HEK293 (cell line): Measurements from ENCODE around the gene SETD1B.
A peak's percentile ranks its signal among the peaks of the same experiment; 100 is the strongest.

Experiments used
- KLF8 ChIP-seq: fragments of 450-650 bp; formaldehyde crosslinking; IDR thresholded peaks from 2 replicates; pipeline ENCODE4 v1.5.1; 2016; ENCODE audit warnings: missing biosample characterization, missing genetic modification characterization
- MYNN ChIP-seq: fragments of 450-650 bp; formaldehyde crosslinking; IDR thresholded peaks from 2 replicates; pipeline ENCODE4 v1.5.1; 2016; ENCODE audit warnings: missing biosample characterization, missing genetic modification characterization, borderline replicate concordance
- RBAK ChIP-seq: fragments of 450-650 bp; formaldehyde crosslinking; IDR thresholded peaks from 2 replicates; pipeline ENCODE4 v1.5.1; 2016; ENCODE audit warnings: missing biosample characterization, missing genetic modification characterization
- SP7 ChIP-seq: fragments of 450-650 bp; formaldehyde crosslinking; IDR thresholded peaks from 2 replicates; pipeline ENCODE4 v1.5.1; 2016; ENCODE audit warnings: missing biosample characterization, missing genetic modification characterization
- ZFHX2 ChIP-seq: fragments of 450-650 bp; formaldehyde crosslinking; conservative IDR thresholded peaks from 2 replicates; pipeline ENCODE4 v1.5.1; 2016; ENCODE audit warnings: missing biosample characterization, missing genetic modification characterization
- ZNF175 ChIP-seq: fragments of 450-650 bp; formaldehyde crosslinking; IDR thresholded peaks from 2 replicates; pipeline ENCODE4 v1.5.1; 2016; ENCODE audit warnings: missing biosample characterization, missing genetic modification characterization
- ZNF214 ChIP-seq: fragments of 450-650 bp; formaldehyde crosslinking; IDR thresholded peaks from 2 replicates; pipeline ENCODE4 v1.5.1; 2017; ENCODE audit warnings: missing biosample characterization, mild to moderate bottlenecking, missing genetic modification characterization, borderline replicate concordance
- ZNF239 ChIP-seq: fragments of 450-650 bp; formaldehyde crosslinking; IDR thresholded peaks from 2 replicates; pipeline ENCODE4 v1.5.1; 2016; ENCODE audit warnings: missing biosample characterization, missing genetic modification characterization
- ZNF311 ChIP-seq: fragments of 450-650 bp; formaldehyde crosslinking; IDR thresholded peaks from 2 replicates; pipeline ENCODE4 v1.5.1; 2017; ENCODE audit warnings: missing biosample characterization, missing genetic modification characterization, borderline replicate concordance
- ZNF394 ChIP-seq: fragments of 450-650 bp; formaldehyde crosslinking; IDR thresholded peaks from 2 replicates; pipeline ENCODE4 v1.5.1; 2016; ENCODE audit warnings: missing biosample characterization, missing genetic modification characterization, mild to moderate bottlenecking, moderate library complexity, borderline replicate concordance
- ZNF501 ChIP-seq: fragments of 450-650 bp; formaldehyde crosslinking; IDR thresholded peaks from 2 replicates; pipeline ENCODE4 v1.5.1; 2016; ENCODE audit warnings: missing biosample characterization, missing genetic modification characterization
- ZNF521 ChIP-seq: fragments of 450-650 bp; formaldehyde crosslinking; IDR thresholded peaks from 2 replicates; pipeline ENCODE4 v1.5.1; 2017; ENCODE audit warnings: missing biosample characterization, mild to moderate bottlenecking, missing genetic modification characterization
- ZNF555 ChIP-seq: fragments of 450-650 bp; formaldehyde crosslinking; conservative IDR thresholded peaks from 2 replicates; pipeline ENCODE4 v1.5.1; 2017; ENCODE audit warnings: missing biosample characterization, mild to moderate bottlenecking, missing genetic modification characterization, inconsistent platforms
- ZNF560 ChIP-seq: fragments of 450-650 bp; formaldehyde crosslinking; IDR thresholded peaks from 2 replicates; pipeline ENCODE4 v1.5.1; 2017; ENCODE audit warnings: missing biosample characterization, missing genetic modification characterization, borderline replicate concordance
- ZNF747 ChIP-seq: fragments of 450-650 bp; formaldehyde crosslinking; IDR thresholded peaks from 2 replicates; pipeline ENCODE4 v1.5.1; 2016; ENCODE audit warnings: missing biosample characterization, missing genetic modification characterization
- ZNF76 ChIP-seq: fragments of 450-650 bp; formaldehyde crosslinking; IDR thresholded peaks from 2 replicates; pipeline ENCODE4; 2016; ENCODE audit warnings: low read depth, missing biosample characterization, missing genetic modification characterization, borderline replicate concordance
- ZNF776 ChIP-seq: fragments of 450-650 bp; formaldehyde crosslinking; IDR thresholded peaks from 2 replicates; pipeline ENCODE4 v1.5.0; 2017; ENCODE audit warnings: missing biosample characterization, missing genetic modification characterization, borderline replicate concordance
- ZNF837 ChIP-seq: fragments of 450-650 bp; formaldehyde crosslinking; IDR thresholded peaks from 2 replicates; pipeline ENCODE4 v1.5.1; 2016; ENCODE audit warnings: missing biosample characterization, missing genetic modification characterization
- TF ChIP-seq, protein P1 (sequence below): fragments of 450-650 bp; formaldehyde crosslinking; IDR thresholded peaks from 2 replicates; pipeline ENCODE4; 2016; ENCODE audit warnings: missing biosample characterization, missing genetic modification characterization
- TF ChIP-seq, protein P2 (sequence below): fragments of 450-650 bp; formaldehyde crosslinking; optimal IDR thresholded peaks from 2 replicates; pipeline ENCODE3; 2016; ENCODE audit warnings: missing biosample characterization, mild to moderate bottlenecking, missing genetic modification characterization
- TF ChIP-seq, protein P3 (sequence below): fragments of 450-650 bp; formaldehyde crosslinking; IDR thresholded peaks from 2 replicates; pipeline ENCODE4 v1.5.1; 2016; ENCODE audit warnings: missing biosample characterization, missing genetic modification characterization
- TF ChIP-seq, protein P4 (sequence below): fragments of 450-650 bp; formaldehyde crosslinking; IDR thresholded peaks from 2 replicates; pipeline ENCODE4 v1.5.1; 2016; ENCODE audit warnings: missing biosample characterization, missing genetic modification characterization, borderline replicate concordance
- TF ChIP-seq, protein P5 (sequence below): fragments of 450-650 bp; formaldehyde crosslinking; conservative IDR thresholded peaks from 2 replicates; pipeline ENCODE4 v1.5.1; 2016; ENCODE audit warnings: low read depth, missing biosample characterization, missing genetic modification characterization

SETD1B gene

DNA sequence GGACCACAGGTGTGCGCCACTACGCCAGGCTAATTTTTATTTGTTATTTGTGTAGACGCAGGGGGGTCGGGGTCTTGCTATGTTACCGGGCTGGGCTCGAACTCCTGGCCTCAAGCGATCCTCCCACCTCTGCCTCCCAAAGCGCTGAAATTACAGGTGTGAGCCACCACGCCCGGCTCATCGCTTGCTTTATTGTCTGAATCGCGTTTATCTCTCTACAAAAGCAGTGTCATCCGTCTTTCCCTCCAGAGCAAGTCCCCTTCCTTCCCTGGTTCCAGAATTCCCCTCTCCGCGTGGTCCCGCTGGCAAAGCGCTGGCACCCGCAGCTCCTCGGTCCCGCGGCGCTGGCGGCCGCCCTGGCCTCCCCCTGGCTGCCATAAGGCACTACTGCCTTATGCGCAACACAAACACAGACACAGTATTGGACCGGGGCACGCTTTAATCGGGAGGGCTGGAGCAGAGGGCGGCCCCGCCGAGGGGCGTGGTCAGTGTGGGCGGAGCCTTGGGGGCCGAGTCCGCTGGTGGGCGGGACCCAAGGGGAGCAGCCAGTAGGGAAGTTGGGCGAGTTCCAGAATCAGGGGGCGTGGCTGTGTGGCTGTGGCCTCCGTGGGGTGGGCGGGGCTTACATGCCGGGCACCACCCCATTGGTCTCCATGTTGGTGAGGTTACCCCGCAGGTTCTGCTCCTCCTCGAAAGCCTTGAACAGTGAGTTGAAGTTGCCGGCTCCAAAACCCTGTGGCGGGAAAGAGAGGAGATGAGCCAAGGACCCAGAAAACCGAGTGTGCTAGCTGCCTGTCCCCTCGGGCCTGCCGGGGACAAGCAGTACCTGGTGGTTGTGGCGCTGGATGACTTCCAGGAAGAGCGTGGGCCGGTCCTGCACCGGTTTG is 35.5 kb downstream of the SETD1B start (continued):
- peak; percentile 87 for TF ChIP-seq ZFHX2 (tag by site-specific recombination)
- TF ChIP-seq, protein P1, sequence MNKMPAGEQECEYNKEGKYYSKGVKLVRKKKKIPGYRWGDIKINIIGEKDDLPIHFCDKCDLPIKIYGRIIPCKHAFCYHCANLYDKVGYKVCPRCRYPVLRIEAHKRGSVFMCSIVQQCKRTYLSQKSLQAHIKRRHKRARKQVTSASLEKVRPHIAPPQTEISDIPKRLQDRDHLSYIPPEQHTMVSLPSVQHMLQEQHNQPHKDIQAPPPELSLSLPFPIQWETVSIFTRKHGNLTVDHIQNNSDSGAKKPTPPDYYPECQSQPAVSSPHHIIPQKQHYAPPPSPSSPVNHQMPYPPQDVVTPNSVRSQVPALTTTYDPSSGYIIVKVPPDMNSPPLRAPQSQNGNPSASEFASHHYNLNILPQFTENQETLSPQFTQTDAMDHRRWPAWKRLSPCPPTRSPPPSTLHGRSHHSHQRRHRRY (tag by site-specific recombination): no peak
- no peak for TF ChIP-seq ZNF776 (tag by site-specific recombination)
- TF ChIP-seq ZNF555 (tag by site-specific recombination): no peak
- no peak for TF ChIP-seq ZNF747 (tag by site-specific recombination)
- no peak for TF ChIP-seq ZNF76
- TF ChIP-seq, protein P2, sequence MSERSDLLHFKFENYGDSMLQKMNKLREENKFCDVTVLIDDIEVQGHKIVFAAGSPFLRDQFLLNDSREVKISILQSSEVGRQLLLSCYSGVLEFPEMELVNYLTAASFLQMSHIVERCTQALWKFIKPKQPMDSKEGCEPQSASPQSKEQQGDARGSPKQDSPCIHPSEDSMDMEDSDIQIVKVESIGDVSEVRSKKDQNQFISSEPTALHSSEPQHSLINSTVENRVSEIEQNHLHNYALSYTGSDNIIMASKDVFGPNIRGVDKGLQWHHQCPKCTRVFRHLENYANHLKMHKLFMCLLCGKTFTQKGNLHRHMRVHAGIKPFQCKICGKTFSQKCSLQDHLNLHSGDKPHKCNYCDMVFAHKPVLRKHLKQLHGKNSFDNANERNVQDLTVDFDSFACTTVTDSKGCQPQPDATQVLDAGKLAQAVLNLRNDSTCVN (tag by site-specific recombination): peak; percentile 89
- TF ChIP-seq, protein P3, sequence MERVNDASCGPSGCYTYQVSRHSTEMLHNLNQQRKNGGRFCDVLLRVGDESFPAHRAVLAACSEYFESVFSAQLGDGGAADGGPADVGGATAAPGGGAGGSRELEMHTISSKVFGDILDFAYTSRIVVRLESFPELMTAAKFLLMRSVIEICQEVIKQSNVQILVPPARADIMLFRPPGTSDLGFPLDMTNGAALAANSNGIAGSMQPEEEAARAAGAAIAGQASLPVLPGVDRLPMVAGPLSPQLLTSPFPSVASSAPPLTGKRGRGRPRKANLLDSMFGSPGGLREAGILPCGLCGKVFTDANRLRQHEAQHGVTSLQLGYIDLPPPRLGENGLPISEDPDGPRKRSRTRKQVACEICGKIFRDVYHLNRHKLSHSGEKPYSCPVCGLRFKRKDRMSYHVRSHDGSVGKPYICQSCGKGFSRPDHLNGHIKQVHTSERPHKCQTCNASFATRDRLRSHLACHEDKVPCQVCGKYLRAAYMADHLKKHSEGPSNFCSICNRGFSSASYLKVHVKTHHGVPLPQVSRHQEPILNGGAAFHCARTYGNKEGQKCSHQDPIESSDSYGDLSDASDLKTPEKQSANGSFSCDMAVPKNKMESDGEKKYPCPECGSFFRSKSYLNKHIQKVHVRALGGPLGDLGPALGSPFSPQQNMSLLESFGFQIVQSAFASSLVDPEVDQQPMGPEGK (tag by site-specific recombination): peak; percentile 77; the same call in 1 of the 2 replicates
- TF ChIP-seq ZNF560: no peak
- TF ChIP-seq ZNF394 (tag by site-specific recombination): no peak
- no peak for TF ChIP-seq ZNF175
- no peak for TF ChIP-seq ZNF311 (tag by site-specific recombination)
- no peak for TF ChIP-seq SP7 (tag by site-specific recombination)
- TF ChIP-seq ZNF501 (tag by site-specific recombination): no peak
- TF ChIP-seq MYNN: no peak
- TF ChIP-seq, protein P4, sequence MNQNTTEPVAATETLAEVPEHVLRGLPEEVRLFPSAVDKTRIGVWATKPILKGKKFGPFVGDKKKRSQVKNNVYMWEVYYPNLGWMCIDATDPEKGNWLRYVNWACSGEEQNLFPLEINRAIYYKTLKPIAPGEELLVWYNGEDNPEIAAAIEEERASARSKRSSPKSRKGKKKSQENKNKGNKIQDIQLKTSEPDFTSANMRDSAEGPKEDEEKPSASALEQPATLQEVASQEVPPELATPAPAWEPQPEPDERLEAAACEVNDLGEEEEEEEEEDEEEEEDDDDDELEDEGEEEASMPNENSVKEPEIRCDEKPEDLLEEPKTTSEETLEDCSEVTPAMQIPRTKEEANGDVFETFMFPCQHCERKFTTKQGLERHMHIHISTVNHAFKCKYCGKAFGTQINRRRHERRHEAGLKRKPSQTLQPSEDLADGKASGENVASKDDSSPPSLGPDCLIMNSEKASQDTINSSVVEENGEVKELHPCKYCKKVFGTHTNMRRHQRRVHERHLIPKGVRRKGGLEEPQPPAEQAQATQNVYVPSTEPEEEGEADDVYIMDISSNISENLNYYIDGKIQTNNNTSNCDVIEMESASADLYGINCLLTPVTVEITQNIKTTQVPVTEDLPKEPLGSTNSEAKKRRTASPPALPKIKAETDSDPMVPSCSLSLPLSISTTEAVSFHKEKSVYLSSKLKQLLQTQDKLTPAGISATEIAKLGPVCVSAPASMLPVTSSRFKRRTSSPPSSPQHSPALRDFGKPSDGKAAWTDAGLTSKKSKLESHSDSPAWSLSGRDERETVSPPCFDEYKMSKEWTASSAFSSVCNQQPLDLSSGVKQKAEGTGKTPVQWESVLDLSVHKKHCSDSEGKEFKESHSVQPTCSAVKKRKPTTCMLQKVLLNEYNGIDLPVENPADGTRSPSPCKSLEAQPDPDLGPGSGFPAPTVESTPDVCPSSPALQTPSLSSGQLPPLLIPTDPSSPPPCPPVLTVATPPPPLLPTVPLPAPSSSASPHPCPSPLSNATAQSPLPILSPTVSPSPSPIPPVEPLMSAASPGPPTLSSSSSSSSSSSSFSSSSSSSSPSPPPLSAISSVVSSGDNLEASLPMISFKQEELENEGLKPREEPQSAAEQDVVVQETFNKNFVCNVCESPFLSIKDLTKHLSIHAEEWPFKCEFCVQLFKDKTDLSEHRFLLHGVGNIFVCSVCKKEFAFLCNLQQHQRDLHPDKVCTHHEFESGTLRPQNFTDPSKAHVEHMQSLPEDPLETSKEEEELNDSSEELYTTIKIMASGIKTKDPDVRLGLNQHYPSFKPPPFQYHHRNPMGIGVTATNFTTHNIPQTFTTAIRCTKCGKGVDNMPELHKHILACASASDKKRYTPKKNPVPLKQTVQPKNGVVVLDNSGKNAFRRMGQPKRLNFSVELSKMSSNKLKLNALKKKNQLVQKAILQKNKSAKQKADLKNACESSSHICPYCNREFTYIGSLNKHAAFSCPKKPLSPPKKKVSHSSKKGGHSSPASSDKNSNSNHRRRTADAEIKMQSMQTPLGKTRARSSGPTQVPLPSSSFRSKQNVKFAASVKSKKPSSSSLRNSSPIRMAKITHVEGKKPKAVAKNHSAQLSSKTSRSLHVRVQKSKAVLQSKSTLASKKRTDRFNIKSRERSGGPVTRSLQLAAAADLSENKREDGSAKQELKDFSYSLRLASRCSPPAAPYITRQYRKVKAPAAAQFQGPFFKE: no peak
- TF ChIP-seq RBAK (tag by site-specific recombination): no peak
- TF ChIP-seq ZNF521 (tag by site-specific recombination): no peak
- TF ChIP-seq ZNF837 (tag by site-specific recombination): no peak
- TF ChIP-seq, protein P5, sequence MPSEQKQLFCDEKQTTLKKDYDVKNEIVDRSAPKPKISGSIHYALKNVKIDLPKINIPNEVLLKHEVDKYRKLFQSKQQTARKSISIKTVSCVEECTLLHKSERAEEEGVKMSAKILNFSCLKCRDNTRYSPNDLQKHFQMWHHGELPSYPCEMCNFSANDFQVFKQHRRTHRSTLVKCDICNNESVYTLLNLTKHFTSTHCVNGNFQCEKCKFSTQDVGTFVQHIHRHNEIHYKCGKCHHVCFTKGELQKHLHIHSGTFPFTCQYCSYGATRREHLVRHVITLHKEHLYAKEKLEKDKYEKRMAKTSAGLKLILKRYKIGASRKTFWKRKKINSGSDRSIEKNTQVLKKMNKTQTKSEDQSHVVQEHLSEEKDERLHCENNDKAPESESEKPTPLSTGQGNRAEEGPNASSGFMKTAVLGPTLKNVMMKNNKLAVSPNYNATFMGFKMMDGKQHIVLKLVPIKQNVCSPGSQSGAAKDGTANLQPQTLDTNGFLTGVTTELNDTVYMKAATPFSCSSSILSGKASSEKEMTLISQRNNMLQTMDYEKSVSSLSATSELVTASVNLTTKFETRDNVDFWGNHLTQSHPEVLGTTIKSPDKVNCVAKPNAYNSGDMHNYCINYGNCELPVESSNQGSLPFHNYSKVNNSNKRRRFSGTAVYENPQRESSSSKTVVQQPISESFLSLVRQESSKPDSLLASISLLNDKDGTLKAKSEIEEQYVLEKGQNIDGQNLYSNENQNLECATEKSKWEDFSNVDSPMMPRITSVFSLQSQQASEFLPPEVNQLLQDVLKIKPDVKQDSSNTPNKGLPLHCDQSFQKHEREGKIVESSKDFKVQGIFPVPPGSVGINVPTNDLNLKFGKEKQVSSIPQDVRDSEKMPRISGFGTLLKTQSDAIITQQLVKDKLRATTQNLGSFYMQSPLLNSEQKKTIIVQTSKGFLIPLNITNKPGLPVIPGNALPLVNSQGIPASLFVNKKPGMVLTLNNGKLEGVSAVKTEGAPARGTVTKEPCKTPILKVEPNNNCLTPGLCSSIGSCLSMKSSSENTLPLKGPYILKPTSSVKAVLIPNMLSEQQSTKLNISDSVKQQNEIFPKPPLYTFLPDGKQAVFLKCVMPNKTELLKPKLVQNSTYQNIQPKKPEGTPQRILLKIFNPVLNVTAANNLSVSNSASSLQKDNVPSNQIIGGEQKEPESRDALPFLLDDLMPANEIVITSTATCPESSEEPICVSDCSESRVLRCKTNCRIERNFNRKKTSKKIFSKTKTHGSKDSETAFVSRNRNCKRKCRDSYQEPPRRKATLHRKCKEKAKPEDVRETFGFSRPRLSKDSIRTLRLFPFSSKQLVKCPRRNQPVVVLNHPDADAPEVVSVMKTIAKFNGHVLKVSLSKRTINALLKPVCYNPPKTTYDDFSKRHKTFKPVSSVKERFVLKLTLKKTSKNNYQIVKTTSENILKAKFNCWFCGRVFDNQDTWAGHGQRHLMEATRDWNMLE (tag by site-specific recombination): no peak
- peak; percentile 98 for TF ChIP-seq KLF8
- TF ChIP-seq ZNF214: no peak
- TF ChIP-seq ZNF239 (tag by site-specific recombination): no peak
